Measurements from ENCODE around the gene IQSEC1.

The IQSEC1 gene

GRCh38 chr3:13085081-13085845 is 12.0 kb upstream of the IQSEC1 start:
- DNase-seq (ENCODE audit: low spot score): no peak

- DNase-seq (ENCODE audit: low spot score): peak; percentile 74
These were observed 10.7 kb upstream of the IQSEC1 start for GRCh38 chr3:13083898-13084297.

GRCh38 chr3:13083254-13083653 is 10.0 kb upstream of the IQSEC1 start:
- no peak for DNase-seq (ENCODE audit: low spot score)

GRCh38 chr3:13082677-13083076 is 9.4 kb upstream of the IQSEC1 start:
- no peak for DNase-seq (ENCODE audit: low spot score)

- no peak for DNase-seq (ENCODE audit: low spot score)
These were observed 8.6 kb upstream of the IQSEC1 start for GRCh38 chr3:13081603-13082360.

GRCh38 chr3:13080591-13080990 is 7.4 kb upstream of the IQSEC1 start:
- DNase-seq (ENCODE audit: low spot score): no peak

- DNase-seq (ENCODE audit: low spot score): no peak
These were observed 6.8 kb upstream of the IQSEC1 start for GRCh38 chr3:13080026-13080425.

- DNase-seq (ENCODE audit: low spot score): no peak
These were observed 6.3 kb upstream of the IQSEC1 start for GRCh38 chr3:13079510-13079909.

- no peak for DNase-seq (ENCODE audit: low spot score)
These were observed 5.8 kb upstream of the IQSEC1 start for GRCh38 chr3:13079051-13079450.

GRCh38 chr3:13078163-13078905 is 5.1 kb upstream of the IQSEC1 start:
- no peak for DNase-seq (ENCODE audit: low spot score)

- DNase-seq (ENCODE audit: low spot score): no peak
These were observed 4.4 kb upstream of the IQSEC1 start for GRCh38 chr3:13077431-13078162.

- DNase-seq (ENCODE audit: low spot score): no peak
These were observed 2.9 kb upstream of the IQSEC1 start for GRCh38 chr3:13075986-13076654.

GRCh38 chr3:13075318-13075717 is 2.1 kb upstream of the IQSEC1 start:
- DNase-seq (ENCODE audit: low spot score): no peak

- DNase-seq (ENCODE audit: low spot score): no peak
These were observed 762 bp upstream of the IQSEC1 start for GRCh38 chr3:13074006-13074375.

GRCh38 chr3:13072600-13073325 is 466 bp downstream of the IQSEC1 start:
- no peak for DNase-seq (ENCODE audit: low spot score)

- peak; percentile 74 for DNase-seq (ENCODE audit: low spot score)
These were observed 1.0 kb downstream of the IQSEC1 start for GRCh38 chr3:13072239-13072599.

- no peak for DNase-seq (ENCODE audit: low spot score)
These were observed 1.5 kb downstream of the IQSEC1 start for GRCh38 chr3:13071695-13072094.

- no peak for DNase-seq (ENCODE audit: low spot score)
These were observed 2.7 kb downstream of the IQSEC1 start for GRCh38 chr3:13070391-13071070.

- peak; percentile 46 for DNase-seq (ENCODE audit: low spot score)
These were observed 3.7 kb downstream of the IQSEC1 start for GRCh38 chr3:13069495-13069894.

GRCh38 chr3:13068269-13069010 is 4.8 kb downstream of the IQSEC1 start:
- no peak for DNase-seq (ENCODE audit: low spot score)
